NCI-H1930 (cell line): Measurements from ENCODE around the gene CRACDL.

Experiments used
- DNase-seq, 2 experiments: peaks; one replicate each; lab custom pipeline; 2025; lab: John Stamatoyannopoulos, UW

CRACDL gene

GRCh38 chr2:98801921-98802321 is 134.1 kb downstream of the CRACDL start:
- no peak for DNase-seq

- no peak for DNase-seq
Observed at GRCh38 chr2:98801286-98801685, 134.7 kb downstream of the CRACDL start.

- DNase-seq, result no peak
Observed at GRCh38 chr2:98800330-98801064, 135.5 kb downstream of the CRACDL start.

GRCh38 chr2:98799375-98800329 is 136.4 kb downstream of the CRACDL start:
- no peak for DNase-seq

- no peak for DNase-seq
Observed at GRCh38 chr2:98796775-98797544, 139.1 kb downstream of the CRACDL start.

GRCh38 chr2:98795891-98796676 is 139.9 kb downstream of the CRACDL start:
- DNase-seq, result no peak

- DNase-seq, result no peak
Observed at GRCh38 chr2:98793897-98794830, 141.9 kb downstream of the CRACDL start.

GRCh38 chr2:98793275-98793674 is 142.8 kb downstream of the CRACDL start:
- DNase-seq, result no peak

GRCh38 chr2:98790221-98790620 is 145.8 kb downstream of the CRACDL start:
- DNase-seq, result no peak

- no peak for DNase-seq
Observed at GRCh38 chr2:98787700-98788099, 148.3 kb downstream of the CRACDL start.

GRCh38 chr2:98786179-98786578 is 149.8 kb downstream of the CRACDL start:
- DNase-seq, result no peak

GRCh38 chr2:98782570-98782969 is 153.5 kb downstream of the CRACDL start:
- DNase-seq, result no peak

- DNase-seq, result no peak
Observed at GRCh38 chr2:98781822-98782221, 154.2 kb downstream of the CRACDL start.

GRCh38 chr2:98778741-98779483 is 157.1 kb downstream of the CRACDL start:
- no peak for DNase-seq

- DNase-seq, result no peak
Observed at GRCh38 chr2:98778151-98778550, 157.9 kb downstream of the CRACDL start.

- no peak for DNase-seq
Observed at GRCh38 chr2:98777710-98778109, 158.3 kb downstream of the CRACDL start.

GRCh38 chr2:98777076-98777475 is 158.9 kb downstream of the CRACDL start:
- DNase-seq, result no peak

- no peak for DNase-seq
Observed at GRCh38 chr2:98776136-98776535, 159.9 kb downstream of the CRACDL start.

GRCh38 chr2:98775146-98775986 is 160.7 kb downstream of the CRACDL start:
- DNase-seq, result no peak
